ENCODE results near the gene LRRC25.
A peak's percentile ranks its signal among the peaks of the same experiment; 100 is the strongest.

The LRRC25 gene

DNA sequence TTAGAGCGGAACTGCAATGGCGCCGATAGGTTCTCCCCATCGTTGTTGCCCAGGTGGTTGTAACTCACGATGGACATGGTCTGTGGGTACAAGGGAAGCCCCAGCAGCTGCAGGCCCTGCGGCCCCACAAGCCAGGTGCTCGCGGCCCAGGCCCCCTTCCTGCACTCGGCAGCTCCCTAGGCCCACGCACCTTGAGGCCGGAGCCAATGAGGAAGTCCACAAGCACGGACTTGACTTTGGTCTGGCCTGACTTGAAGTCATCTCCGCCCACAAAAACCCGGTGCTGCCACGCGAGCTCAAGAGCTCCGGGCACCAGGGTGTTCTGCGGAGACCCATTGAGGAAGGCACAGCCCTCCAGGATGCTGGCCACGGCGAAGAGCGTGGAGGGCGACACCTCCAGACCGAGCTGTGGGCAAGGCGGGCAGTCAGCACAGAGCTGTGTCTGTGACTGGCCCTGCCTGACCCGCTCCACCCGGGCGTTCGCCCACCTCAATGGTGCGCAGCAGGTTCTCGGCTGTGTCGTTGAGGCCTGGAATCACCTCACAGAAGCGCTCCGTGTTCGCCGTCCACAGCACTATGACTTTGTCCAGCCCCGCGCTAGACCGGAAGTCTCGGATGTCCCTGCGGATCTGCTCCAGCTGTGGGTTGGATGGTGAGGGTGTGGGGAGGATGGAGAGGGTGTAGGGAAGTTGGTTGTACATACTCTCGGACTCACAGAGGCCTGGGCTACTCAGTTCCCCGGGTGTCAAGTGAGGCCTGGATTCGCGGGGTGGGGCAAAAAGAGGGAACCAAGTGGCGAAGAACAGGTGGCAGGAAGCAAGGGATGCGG lies 38.6 kb upstream of the LRRC25 start:
- DNase-seq: no peak

DNA sequence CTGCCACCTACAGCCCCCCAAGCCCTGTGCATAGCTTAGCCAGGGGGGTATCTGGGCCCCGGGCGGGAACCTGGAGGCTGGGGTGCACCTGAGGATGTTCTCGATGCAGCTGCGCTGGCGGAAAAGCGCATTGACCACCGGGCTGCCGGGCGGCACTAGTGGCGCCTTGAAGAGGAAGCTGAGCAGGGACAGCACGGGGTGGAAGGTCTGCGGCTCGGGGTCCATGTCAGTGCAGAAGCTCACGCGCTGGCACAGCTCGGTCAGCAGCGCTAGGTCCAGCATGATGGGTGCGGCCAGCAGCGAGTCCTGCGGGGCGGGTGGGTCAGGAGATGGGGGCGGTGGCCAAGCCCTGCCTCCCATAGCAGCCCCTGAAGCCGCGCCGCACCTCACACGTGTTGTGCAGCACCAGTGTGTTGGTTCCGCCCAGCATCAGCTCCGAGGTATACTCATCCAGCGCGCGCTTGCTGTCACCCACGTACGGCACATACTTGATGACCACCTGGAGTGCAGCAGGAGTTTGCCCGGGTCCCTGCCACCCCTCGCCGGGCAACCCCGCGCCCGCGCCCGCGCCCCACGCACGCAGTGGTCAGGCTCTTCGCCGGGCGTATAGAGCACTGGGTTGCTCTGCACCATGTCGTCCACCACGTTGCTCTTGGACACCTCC lies 37.9 kb upstream of the LRRC25 start:
- no peak for DNase-seq

DNA sequence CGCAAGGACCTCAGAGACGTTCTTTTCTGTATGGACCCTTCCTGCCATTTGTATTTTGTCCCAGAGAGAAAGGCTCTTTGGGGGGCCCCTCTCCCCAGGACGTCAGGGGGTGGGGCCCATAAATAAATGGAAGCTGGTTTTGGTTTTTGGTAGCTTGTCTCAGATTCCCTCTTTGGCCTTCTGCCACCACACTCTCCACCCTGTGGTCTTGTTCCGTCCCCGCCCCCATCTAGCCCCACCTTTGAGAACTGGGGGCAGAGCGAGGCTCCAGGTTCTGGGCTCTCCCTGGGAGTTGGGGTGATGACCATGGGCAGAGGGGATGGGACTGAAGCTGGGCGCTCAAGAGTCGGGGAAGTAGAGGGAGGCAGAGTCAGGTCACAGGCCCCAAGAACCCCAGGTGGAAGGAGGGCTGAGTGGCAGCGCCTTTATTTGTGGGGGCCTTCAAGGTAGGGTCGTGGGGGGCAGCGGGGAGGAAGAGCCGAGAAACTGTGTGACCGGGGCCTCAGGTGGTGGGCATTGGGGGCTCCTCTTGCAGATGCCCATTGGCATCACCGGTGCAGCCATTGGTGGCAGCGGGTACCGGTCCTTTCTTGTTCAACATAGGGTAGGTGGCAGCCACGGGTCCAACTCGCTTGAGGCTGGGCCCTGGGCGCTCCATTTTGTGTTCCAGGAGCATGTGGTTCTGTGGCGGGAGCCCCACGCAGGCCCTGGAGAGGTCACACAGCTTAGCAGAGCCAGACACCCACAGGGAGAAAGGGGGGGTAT lies 37.2 kb upstream of the LRRC25 start:
- DNase-seq: no peak

GRCh38 chr19:18433735-18434398 lies 36.4 kb upstream of the LRRC25 start:
- no peak for DNase-seq

GRCh38 chr19:18433015-18433691 lies 35.7 kb upstream of the LRRC25 start:
- DNase-seq: no peak

- DNase-seq: no peak
Measured at GRCh38 chr19:18432275-18433014, 35.0 kb upstream of the LRRC25 start.

DNA sequence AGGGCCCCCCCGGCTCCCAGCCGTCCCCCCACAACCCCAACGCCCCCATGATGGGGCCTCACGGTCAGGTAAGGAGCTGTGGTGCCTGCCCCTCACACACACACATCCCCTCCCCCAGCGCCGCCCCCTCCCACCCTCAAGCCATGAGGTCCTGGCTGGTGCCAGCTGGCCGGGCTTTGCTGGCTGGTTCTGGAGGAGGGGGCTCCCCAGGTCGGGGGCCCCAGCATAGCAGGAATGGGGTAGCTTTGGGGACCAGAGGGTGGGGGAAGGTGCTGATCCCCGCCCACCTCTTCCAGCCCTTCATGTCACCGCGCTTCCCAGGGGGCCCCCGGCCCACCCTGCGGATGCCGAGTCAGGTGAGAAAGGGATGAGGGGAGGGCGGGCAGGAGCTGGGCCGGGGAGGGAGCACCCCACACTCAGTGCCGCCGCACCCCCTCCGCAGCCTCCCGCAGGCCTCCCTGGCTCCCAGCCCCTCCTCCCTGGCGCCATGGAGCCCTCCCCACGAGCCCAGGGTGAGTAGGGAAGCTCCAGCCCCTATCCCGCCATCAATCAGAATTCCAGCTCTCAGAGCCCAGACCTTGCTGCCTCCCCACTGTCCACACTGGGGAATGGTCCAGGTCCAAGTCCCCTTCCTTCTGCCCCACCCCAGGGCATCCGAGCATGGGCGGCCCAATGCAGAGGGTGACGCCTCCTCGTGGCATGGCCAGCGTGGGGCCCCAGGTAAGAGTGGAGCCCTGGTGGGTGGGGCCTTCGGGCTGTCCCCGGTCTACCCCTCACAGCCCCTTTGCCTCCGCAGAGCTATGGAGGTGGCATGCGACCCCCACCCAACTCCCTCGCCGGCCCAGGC lies 34.2 kb upstream of the LRRC25 start:
- DNase-seq: no peak

DNA sequence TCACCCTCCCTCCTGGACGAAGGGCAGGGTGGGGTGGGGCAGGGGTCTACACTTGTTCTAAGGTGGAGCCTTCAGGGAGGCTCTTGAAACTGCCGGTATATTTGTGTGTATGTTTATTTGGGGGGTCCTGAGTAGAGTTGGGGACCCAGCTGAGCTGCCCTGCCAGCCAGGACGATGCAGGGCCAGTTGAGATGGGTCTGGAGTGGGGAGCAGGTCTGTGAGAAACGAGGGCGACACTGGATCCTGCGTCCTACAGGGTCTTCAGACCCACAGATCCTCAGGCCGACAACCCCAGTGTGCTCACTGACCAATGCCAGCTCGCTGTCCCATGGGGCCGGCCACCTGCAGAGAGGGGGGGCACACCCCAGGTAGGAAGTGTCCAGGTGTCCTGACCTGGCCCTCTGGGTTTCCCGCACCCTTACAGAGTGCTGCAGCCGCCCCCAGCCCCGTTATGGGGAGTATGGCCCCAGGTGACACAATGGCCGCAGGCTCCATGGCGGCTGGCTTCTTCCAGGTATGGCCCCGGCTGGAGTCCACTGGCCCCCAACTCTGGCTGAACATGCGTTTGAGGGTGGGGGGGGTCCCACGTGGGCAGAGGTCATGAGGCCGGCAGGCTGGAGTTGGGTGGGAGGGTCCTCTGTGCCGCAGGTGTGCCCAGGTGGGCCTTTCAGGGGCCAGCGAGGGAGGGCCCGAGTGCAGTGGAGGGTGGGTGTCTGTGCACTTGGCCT lies 33.2 kb upstream of the LRRC25 start:
- no peak for DNase-seq

- no peak for DNase-seq
Measured at GRCh38 chr19:18429717-18430416, 32.4 kb upstream of the LRRC25 start.

GRCh38 chr19:18428787-18429674 lies 31.6 kb upstream of the LRRC25 start:
- peak; percentile 80 for DNase-seq

DNA sequence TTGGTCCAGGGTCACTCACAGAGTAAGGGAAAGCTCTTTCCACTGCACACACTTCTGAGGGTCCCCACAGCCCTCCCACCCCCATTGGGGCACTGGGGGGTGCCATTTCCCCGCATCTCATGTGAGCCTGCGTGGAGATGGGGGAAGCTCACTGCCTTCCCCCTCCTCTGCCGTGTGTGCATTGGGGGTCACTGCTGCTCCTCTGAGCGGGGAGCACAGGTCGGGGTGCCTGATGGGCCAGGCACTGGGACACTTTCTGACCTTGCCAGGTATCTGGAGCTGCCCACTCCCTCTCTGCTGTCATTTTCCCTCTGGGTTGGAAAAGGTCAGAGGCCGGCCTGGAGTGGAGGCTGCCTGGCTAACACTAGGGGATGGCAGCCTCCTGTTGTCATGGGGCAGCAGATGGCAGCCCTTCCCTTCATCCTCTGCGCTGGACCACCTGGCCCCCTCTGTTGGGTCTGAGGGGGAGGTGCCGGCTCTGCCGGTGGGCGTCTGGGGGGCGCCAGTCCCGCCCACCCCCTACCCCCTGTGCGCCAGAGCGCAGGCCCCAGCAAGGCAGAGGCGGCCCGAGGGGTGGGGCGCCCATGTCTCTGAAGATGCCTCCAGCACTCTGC lies 30.9 kb upstream of the LRRC25 start:
- DNase-seq: no peak

GRCh38 chr19:18427743-18428113 lies 30.3 kb upstream of the LRRC25 start:
- no peak for DNase-seq

DNA sequence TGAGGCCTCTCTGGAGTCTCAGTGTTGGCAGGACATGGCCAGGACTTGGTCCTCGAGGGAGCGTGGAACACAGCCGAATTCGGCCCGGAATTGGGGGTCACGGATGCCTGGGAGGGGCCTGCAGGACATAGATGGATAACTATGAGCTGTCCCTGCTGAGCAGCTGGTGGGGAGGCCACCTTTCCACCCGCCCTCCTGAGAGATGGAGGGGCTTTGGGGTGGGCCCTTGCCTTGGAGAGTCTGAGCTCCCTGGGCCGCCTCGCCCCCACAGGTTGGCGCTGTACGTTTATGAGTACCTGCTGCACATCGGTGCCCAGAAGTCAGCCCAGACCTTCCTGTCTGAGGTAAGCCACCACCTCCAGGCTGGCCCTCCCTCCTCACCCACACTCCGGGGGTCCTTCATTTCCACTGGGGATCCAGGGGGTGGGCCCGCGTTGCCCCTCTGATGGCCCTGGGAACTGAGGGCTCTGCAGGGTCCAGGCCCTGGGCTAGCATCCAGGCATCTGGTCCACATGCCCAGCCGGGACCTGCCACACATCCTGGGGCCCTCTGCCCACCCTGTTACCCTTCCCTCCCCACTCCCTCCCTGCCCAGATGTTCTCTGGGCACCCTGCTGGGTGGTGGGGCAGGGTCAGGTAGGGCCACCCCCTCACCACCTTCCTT lies 29.8 kb upstream of the LRRC25 start:
- no peak for DNase-seq

DNA sequence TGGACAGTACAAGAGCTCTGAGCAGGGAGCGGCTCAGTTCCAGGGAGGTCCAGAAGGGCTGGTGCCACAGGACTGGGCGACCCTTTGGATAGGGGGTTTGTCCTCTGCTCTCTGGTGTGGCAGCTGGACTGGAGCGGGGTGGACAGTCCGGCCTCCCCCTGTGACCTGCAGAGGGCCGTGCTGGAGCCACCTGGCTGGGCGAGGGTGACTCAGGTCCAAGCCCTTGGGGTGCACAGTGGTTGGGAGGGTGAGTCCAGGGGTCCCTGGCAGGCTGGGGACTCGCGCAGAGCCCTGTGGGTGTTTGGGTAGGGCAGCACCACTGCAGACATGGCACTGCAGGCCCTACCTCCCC lies 29.0 kb upstream of the LRRC25 start:
- DNase-seq: no peak

GRCh38 chr19:18425515-18426415 lies 28.3 kb upstream of the LRRC25 start:
- DNase-seq: no peak

GRCh38 chr19:18424890-18425514 lies 27.6 kb upstream of the LRRC25 start:
- DNase-seq: no peak
